ENCODE measurements around the gene SPPL3. TPM values are rescaled to one million over a fixed set of nuclear protein-coding genes. Genes with fewer than 3 reads are reported as not detected.
"Not testable (repeated sequence)": the region's sequence is repeated elsewhere in the genome, so short reads cannot be mapped to it uniquely, and the experiment has no call there.

Gene SPPL3
- total RNA-seq, 1 donor from 2014 or later, result 40.3 TPM

DNA sequence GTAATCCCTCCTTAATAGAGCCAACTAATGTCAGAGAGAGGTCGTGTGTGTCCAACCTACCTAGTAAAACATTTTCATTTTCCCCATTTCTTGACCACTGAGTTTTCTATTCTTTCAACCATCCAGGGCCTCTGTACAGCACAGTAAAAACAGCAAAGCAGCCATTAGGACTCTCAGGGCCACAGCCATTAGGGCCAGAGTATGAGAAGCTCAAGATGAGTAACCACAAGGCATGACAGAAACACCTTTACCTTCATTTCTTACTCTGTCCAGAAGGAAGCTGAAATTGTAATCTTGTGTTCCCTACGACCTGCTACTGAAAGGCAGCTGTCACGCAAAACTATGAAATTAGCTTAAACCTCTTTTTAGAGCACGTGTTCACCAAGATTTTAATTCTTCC, 2.3 kb downstream of the SPPL3 start:
- ChIA-PET CTCF (interaction anchor here (1.2 kb wide), 1 partner anchor 70 kb away, joined by 4 read pairs; no protein-coding TSS in a partner anchor), POLR2A (interaction anchor here (0.7 to 1.0 kb wide), 2 partner anchors 45 to 362 kb away, joined by 3 to 12 read pairs; no protein-coding TSS in a partner anchor)
- Mint-ChIP-seq H3K27ac (peak overlapping the region; percentile 15), H3K27me3 (no peaks in the 10 kb centered on the region), H3K36me3 (ENCODE audit: low read depth) (peaks cover 26% of the 10 kb centered on the region), H3K4me1 (peaks cover 44% of the 10 kb centered on the region), H3K4me3 (peak overlapping the region; percentile 97), H3K9me3 (no peaks in the 10 kb centered on the region)
- ATAC-seq (ENCODE audit: low read depth) (no peak), DNase-seq (no peak)
- intact Hi-C loops (cut with micrococcal nuclease), result loop anchor here (2.0 to 5.0 kb wide), 4 partner anchors 45 to 320 kb away; partner anchors contain the start of genes MLEC and POP5
- TF ChIP-seq, protein P1, sequence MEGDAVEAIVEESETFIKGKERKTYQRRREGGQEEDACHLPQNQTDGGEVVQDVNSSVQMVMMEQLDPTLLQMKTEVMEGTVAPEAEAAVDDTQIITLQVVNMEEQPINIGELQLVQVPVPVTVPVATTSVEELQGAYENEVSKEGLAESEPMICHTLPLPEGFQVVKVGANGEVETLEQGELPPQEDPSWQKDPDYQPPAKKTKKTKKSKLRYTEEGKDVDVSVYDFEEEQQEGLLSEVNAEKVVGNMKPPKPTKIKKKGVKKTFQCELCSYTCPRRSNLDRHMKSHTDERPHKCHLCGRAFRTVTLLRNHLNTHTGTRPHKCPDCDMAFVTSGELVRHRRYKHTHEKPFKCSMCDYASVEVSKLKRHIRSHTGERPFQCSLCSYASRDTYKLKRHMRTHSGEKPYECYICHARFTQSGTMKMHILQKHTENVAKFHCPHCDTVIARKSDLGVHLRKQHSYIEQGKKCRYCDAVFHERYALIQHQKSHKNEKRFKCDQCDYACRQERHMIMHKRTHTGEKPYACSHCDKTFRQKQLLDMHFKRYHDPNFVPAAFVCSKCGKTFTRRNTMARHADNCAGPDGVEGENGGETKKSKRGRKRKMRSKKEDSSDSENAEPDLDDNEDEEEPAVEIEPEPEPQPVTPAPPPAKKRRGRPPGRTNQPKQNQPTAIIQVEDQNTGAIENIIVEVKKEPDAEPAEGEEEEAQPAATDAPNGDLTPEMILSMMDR (IDR thresholded peaks at IDR 0.05), result no peak

DNA sequence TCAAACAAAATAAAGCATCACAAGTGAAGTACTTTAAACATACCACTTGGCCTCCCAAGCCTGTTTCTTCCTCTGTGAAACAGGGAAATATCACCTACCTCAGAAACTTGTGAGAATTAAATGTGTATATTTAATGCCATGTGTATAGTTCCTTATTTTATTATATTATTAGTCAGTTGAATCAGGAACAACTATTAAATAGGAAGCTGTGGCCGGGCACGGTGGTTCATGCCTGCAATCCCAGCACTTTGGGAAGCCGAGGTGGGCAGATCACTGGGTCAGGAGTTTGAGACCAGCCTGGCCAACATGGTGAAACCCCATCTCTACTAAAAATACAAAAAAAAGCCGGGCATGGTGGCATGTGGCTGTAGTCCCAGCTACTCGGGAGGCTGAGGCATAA, 3.1 kb downstream of the SPPL3 start:
- not testable (repeated sequence) for H3K9me3 Mint-ChIP-seq; H3K4me3 Mint-ChIP-seq; H3K27me3 Mint-ChIP-seq; DNase-seq; ATAC-seq (ENCODE audit: low read depth); H3K27ac Mint-ChIP-seq
- intact Hi-C loops (cut with micrococcal nuclease), result loop anchor here (5.0 kb wide), 3 partner anchors 214 to 319 kb away; partner anchors contain the start of genes MLEC and POP5
- CTCF ChIA-PET, result interaction anchor here (1.2 kb wide), 1 partner anchor 71 kb away, joined by 4 read pairs; no protein-coding TSS in a partner anchor
- Mint-ChIP-seq H3K4me1 (peaks cover 49% of the 10 kb centered on the region), H3K36me3 (ENCODE audit: low read depth) (peaks cover 26% of the 10 kb centered on the region)
- POLR2A ChIA-PET, result interaction anchor here (0.5 to 1.0 kb wide), 2 partner anchors 16 to 44 kb away, joined by 3 read pairs; no protein-coding TSS in a partner anchor

DNA sequence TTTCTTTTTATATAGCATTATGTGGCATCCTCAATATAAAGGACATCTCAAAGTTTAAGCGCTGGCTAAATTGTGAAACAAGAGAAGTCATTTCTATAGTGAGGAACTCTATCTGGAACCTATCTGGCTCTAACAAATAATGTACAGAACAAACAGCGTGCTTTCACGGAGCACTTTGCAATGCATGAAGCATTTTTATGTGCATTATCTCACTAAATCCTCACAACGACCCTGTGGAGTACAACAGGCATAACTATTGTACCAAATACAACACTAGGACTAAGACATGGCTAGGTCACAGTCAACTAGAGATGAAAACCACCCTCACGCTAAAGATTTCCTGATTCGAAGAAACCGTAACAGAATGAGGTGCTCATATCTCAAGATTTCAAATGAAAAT, 8.6 kb downstream of the SPPL3 start:
- peaks cover 53% of the 10 kb centered on the region for H3K4me1 Mint-ChIP-seq
- H3K27ac Mint-ChIP-seq, result no peak overlapping the region
- DNase-seq, result no peak
- TF ChIP-seq, protein P1 (IDR thresholded peaks at IDR 0.05), result no peak
- intact Hi-C loops (cut with micrococcal nuclease), result no loop called here
- H3K4me3 Mint-ChIP-seq, result no peak overlapping the region
- POLR2A ChIA-PET, result no interaction called here
- CTCF ChIA-PET, result no interaction called here
- no peaks in the 10 kb centered on the region for H3K27me3 Mint-ChIP-seq
- H3K9me3 Mint-ChIP-seq, result no peaks in the 10 kb centered on the region
- H3K36me3 Mint-ChIP-seq (ENCODE audit: low read depth), result peaks cover 34% of the 10 kb centered on the region
- ATAC-seq (ENCODE audit: low read depth), result no peak

DNA sequence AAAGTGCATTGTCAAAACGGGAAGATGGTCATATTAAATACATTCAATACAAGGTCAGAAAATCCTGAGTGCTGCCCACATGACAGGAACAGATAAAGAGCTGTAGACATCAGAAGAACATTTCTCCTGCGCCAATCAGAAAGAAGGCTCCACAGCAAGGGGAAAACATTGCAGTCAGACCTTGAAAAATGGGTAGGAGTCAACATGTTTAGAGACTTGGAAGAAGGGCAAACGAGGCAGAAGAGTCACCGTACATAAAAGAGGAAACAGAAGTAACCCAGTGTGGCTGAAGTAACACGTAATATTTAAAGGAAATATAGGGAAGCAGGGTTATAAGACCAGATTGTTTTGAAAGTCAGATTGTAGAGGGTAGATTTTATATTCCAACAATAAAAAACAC, 11.9 kb downstream of the SPPL3 start:
- DNase-seq (no peak), ATAC-seq (ENCODE audit: low read depth) (no peak)
- H3K27me3 Mint-ChIP-seq, result no peaks in the 10 kb centered on the region
- H3K27ac Mint-ChIP-seq, result peak overlapping the region; percentile 47
- no peaks in the 10 kb centered on the region for H3K9me3 Mint-ChIP-seq
- peaks cover 25% of the 10 kb centered on the region for H3K36me3 Mint-ChIP-seq (ENCODE audit: low read depth)
- H3K4me1 Mint-ChIP-seq, result peaks cover 42% of the 10 kb centered on the region
- CTCF ChIA-PET, result interaction anchor here (2.0 kb wide), 1 partner anchor 79 kb away, joined by 6 read pairs; no protein-coding TSS in a partner anchor
- no peak overlapping the region for H3K4me3 Mint-ChIP-seq
- intact Hi-C loops (cut with micrococcal nuclease), result no loop called here
- POLR2A ChIA-PET, result interaction anchor here (0.7 kb wide), 1 partner anchor 152 kb away, joined by 5 read pairs; no protein-coding TSS in a partner anchor
- TF ChIP-seq, protein P1 (IDR thresholded peaks at IDR 0.05), result no peak

DNA sequence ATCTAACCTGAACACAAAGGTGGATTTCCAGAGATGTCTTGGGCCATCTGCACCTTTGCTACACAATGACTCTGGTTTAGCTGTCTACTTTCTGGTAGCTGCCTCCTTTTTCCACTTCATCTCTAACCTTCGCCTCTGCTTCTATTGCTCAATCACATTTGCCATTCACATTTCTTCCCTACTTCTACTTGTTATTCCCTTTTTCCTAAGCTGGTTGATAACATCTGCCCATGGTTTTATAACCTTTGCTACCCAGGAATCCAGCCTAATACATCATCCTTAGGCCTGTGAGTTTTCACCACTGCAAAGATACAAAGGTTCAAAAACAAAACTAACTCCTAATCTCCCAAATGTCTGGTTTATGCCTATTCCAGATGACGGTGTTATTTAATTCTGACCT, 13.2 kb downstream of the SPPL3 start:
- Mint-ChIP-seq H3K9me3 (no peaks in the 10 kb centered on the region), H3K27ac (no peak overlapping the region), H3K4me3 (no peak overlapping the region), H3K27me3 (no peaks in the 10 kb centered on the region), H3K36me3 (ENCODE audit: low read depth) (peaks cover 25% of the 10 kb centered on the region), H3K4me1 (peaks cover 49% of the 10 kb centered on the region)
- POLR2A ChIA-PET, result interaction anchor here (0.5 kb wide), 1 partner anchor 1636 kb away, joined by 4 read pairs; the partner anchor contains the start of genes KNTC1 and RSRC2
- TF ChIP-seq, protein P1 (IDR thresholded peaks at IDR 0.05), result no peak
- intact Hi-C loops (cut with micrococcal nuclease), result no loop called here
- no peak for ATAC-seq (ENCODE audit: low read depth)
- CTCF ChIA-PET, result interaction anchor here (2.0 kb wide), 1 partner anchor 81 kb away, joined by 6 read pairs; no protein-coding TSS in a partner anchor
- DNase-seq, result no peak
